GM21723 (cell line): Measurements from ENCODE around the gene ATP2A3.

Source experiments
- ATAC-seq: cut with Tn5 transposase; IDR thresholded peaks from one replicate; pipeline ENCODE4 v1.9.1; 2021; ENCODE audit warnings: mild to moderate bottlenecking, moderate library complexity; ENCODE audit not compliant: unreplicated experiment

The ATP2A3 gene

DNA sequence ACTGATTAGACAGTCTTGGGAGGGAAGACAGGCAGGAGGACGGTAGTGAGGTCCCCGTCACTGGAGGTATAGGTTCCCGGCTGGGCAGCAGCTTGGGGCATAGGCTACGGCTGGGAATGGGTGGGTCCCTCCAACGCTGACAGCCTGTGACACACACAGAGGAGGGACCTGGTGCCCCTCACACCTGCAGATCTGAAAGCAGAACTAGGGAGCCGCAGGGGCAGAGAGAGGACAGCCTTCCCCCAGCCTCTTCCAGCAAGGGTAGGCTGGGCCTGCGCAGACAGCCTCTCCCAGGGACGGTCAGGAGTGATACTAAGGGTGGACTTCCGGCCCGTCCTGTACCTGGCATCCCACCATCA, 49.9 kb downstream of the ATP2A3 start:
- ATAC-seq: peak; percentile 50

DNA sequence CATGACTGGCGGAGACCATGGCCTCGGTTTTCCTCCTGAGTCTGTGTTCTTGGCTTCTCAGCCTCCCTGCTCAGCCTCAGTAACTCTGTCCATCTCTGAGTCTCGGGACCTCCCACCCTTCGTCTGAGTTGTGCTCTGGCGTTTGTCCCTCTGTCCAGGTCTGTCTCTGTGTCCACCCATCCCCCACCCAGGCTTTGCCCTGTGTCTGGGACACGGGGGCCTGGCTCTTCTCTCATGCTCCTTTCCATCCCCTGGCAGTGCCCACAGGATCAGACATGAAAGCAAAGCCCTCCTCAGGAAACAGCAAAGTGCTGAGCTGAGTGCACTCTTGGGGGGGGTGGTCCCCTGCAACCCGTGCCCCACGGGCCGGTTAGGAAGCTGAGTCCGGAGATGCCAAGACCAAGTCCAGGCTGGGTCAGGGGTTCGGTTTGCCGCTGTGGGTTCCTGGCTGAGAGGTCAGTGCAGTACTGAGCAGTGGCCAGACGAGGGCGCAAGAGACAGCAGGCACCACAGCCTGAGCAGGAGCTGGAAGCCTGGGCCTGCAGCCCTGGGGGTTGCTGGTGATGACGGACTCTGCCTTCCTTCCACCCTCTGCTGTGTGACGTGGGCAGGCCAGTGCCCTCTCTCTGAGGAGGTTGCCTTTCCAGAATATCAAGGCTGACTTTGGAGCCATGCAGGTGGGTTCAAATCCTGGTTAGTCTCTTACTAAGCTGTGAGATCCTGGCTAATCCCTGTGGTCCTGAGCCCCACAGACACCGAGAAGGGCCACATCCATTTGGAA, 50.5 kb downstream of the ATP2A3 start:
- peak; percentile 46 for ATAC-seq

DNA sequence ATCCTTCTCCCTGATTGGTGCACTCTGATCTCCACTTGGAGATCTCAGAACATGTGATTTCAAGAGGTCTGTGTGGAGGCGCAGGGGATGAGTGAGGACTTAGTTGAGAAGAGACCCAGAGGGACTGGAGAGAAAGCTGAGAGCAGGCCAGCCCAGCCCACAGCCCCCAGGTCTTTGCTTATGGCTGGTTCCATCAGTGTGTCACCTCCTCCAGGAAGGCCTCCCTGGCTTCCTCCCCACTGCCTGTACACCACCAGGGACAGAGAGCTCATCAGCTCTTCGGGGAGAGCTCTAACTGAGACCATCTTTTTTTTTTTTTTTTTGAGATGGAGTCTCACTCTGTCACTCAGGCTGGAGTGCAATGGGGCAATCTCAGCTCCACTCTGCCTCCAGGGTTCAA, 51.4 kb downstream of the ATP2A3 start:
- no peak for ATAC-seq

DNA sequence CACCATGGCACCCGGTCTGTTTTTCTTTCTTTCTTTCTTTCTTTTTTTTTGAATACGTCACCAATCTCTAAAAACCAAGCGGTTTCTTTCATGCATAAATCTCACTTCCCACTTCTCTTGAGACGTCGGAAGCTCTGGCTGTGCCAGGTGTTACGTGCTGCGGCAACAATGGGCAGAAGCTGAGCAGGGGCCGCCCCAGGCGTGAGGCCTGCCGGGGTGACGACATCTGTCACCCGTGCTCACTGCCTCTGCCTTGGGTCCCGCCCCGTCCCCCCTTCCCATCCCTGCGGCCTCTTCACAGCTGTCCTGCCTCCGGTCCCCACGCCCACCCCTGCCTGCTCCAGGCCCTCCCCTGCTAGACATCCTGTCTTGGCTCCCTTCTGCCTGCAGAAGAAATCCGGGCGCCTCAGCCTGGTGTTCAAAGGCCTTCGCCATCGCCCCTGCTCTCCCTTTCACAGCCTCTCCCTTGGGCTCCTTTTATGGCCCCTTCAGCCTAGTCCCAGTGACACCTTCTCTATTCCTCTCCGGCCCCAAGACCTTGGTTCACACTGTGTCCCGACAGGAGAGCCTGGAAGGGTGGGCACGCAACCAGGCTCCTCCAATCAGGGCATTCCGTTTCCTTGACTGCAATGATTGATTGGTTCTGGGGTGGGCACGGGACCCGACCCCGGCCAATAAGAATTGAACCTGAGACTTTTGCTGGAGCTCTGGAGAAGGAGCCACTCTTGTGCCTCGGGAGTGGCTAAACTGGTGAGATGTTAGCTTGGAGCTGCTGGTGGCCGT, 52.8 kb downstream of the ATP2A3 start:
- ATAC-seq: peak; percentile 72

DNA sequence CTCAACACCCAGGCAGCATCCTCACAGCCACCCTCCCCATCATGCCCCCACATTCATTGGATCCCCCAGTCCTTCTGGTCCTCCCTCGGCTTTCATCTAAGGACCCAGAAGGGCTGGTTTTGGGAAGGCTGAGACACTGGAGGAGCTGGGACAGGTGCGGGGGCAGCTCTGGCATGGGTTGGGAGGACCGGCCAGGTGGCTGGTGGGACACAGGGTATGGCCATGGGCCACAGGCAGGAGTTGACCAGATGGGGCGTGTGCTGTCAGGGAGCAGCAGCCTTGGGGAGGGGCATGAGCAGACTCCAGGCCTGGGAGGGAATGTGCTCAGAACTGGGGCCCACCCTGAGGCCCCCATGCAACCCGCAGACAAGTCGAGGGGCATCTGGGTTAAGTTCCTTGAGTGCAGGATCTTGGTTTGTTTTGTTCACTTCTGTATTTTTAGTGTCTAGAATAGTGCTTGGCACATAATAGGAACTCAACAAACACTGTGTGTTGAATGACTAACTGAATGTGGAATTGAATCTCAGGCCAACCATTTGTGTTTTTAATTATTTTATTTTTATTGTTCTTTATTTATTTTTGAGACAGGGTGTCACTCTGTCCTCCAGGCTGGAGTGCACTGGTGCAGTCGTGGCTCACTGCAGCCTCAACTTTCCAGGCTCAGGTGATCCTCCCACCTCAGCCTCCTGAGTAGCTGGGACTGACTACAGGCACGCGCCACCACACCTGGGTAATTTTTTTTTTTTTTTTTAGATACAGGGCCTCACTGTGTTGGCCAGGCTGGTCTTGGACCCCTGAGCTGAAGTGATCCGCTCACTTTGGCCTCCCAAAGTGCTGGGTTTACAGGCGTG, 53.6 kb downstream of the ATP2A3 start:
- no peak for ATAC-seq

DNA sequence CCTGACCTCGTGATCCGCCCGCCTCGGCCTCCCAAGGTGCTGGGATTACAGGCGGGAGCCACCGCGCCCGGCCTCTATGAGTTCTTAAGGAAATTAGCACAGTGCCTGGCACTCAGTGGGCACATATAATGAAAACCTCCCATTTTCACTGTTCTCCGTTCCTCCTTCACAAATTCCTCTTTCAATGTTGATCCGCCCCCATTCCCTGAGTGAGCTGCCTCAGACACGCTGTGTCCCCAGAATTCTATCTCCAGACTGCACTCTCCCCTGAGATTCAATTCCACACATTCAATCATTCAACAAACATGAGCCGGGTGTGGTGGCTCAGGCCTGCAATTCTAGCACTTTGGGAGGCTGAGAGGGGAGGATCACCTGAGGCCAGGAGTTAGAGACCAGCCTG, 55.0 kb downstream of the ATP2A3 start:
- ATAC-seq: no peak

DNA sequence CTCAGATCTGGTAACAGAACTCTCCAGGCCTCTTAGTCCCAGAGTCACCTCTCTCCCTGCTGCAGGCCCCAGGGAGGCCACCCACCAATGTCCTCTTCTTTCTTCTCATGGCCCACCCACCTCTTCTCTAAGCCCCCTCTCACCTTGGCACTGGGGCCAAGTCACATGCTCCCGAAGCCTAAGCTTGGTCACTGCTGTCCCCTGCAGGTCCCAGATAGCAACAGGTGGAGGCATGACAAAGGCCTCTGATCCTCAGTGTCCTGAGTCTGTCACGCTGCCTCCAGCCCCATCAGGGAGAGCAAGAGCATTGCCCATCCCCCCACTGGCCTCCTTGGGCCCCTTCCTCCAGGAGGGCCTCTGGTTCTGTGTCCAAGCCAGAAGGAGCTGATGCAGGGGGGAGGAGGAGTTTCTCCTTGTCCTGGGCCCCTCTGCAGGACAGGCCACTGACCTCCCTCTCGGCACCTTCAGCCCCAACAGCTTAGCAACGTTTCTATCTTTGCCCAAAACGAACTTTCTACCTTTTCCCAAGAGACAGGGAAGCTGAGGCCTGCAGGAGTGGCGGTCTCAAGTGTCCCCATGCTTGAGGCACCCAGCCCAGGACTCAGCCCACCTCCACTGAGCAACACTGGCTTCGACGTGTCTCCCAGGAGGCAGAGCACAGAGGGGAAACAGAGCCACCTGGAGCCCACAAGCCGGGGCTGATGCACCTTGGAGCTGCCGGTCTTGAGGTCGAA, 56.6 kb downstream of the ATP2A3 start:
- no peak for ATAC-seq

DNA sequence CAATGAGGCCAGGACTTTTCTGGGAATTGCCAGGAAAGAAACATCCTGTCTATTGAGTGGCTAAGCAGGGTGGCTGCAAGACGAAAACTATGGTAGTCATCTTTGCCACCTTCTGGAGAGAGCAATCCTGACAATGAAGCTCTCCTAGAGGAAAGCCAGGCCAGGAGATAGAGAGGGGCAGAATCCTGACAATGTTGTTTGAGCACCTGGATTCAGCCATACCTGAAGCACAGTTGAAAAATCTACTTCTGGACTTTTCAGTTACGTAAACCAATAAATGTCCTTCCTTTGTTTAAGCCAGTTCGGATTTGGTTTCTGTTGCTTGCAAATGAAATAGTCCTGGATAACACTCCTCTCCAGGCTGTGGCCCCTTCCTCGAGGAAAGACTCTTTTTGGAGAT, 57.4 kb downstream of the ATP2A3 start:
- no peak for ATAC-seq

DNA sequence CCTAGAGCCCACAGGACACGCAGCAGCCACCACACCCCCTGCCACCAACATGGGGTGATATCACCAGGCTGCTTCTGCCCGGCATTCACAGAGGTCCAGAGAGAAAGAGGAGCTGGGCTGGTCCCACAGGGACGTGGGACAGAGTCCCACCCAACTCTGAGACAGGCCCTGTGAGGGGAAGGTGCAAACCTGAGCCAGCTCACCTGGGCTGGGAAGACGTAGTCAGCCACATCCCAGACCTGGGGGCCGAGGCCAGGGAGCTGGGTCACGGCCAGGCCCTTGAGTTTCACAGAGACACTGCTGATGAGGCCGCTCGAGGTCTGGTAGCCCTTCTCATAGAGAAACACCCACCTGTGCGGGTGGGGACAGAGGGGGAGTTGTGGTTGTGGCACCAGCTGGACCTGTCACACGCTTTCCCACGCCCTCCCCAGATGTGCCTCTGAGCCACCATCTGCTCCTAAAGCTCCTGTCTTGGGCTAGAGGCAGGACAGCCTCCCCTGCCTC, 59.2 kb downstream of the ATP2A3 start:
- ATAC-seq: no peak

DNA sequence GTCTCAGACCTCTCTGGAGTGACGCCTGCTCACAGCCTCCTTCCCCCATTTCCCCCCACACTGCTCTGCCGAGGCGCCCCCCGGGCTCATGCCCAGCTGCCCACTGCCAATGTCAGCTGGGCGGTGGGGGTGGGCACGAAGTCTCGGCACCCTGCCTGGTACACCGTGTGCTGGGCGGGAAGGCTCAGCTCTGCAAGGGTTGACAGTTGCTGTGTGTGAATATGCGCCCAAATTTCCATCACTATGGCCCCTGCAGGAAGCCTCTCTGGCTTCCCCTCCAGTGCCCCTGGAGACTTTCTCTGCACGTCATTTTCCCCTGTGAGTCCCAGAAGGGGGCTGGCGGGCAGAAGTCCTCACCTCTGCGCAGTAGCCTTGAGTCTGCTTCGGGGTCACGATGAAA, 59.7 kb downstream of the ATP2A3 start:
- no peak for ATAC-seq

DNA sequence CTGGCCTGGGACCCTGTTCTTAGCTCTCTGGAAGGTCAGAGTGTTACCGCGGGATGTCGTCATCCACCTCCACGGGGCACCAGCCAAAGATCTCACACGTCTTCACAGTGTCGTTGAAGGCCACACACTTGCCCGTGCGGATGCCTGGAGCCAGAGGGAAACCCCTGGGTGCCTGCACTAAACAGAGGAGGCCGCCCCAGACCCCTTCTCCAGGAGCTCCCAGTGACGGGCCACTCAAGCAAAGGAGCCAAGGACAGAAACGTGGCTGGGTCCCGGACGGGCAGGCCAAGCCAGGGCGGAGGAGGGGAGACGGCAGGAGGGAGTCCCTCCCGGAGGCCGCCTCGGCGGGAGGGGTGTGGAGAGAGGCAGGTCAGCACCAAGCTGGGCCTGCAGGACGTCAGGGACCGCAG, 60.4 kb downstream of the ATP2A3 start:
- no peak for ATAC-seq

DNA sequence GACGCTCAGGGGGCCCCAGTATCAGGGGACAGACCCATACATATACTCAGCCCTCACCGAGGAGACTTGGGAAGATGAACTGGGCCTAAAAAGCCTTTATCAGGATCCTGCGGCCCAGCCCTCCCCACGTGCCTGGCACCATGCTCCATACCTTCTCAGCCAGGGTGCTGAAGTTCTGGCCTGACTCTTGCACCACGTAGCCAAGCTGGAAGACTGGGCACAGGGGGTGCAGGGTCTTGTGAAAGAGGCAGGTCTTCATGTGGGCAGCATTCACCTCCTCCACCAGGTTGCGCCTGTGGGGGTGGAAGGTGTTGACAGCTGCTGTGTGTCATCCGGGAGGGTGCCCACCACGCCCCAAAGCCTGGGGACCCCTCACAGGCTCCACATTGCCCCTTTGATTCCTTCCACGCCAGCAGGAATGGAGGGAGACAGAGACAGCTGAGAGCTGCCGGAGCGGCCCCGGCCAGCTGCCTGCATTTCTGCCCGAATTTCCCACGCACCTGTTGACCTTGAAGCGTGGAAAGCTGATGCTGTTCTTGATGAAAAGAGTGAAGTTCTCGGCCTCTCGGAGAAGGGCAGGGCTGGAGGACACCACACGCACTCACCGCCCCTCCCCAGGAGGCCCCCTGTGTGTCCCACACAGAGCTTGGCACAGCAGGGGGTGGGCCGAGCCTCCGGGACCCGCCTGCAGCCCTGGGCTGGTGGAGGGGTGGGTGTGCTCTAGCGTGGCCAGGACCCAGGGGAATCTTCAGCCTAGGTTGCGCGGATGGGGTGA, 61.0 kb downstream of the ATP2A3 start:
- ATAC-seq: no peak

DNA sequence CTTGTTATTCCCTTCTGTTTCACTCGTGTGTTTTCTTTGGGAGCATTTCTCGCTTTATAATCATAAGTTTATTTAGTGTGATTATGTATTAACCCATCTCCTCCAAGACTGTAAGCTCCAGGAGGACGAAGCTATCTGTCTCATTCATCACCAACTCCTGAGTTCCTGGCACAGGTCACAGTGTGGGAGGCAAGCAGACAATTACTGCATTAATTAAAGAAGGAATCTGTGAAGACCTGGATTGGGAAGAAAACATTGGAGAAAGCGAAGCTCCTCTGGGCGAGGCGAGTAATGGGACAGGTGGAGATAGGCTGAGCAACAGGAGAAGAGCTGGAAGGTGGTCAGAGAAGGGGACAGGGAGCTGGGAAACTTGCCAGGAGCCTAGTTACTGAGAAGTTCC, 63.6 kb downstream of the ATP2A3 start:
- no peak for ATAC-seq

DNA sequence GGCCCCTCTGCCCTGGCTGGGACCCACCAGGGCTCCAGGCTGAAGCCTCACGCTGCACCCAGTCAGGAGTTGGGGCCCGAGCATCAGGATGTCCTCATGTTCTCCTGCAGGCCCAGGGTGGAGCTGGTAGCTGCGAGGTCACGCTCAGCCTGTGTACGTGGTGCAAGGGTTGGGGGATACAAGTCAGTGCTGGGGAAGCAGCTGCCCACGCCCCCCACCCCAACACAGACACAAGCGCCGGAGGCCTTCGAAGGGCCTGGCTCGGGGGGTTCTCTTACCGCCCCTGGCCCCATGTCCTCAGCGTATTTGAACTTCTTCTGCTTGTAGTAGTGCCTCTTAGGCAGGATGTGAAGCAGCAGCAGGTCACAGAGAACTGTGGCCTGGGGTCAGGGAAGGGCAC, 66.5 kb downstream of the ATP2A3 start:
- ATAC-seq: no peak

DNA sequence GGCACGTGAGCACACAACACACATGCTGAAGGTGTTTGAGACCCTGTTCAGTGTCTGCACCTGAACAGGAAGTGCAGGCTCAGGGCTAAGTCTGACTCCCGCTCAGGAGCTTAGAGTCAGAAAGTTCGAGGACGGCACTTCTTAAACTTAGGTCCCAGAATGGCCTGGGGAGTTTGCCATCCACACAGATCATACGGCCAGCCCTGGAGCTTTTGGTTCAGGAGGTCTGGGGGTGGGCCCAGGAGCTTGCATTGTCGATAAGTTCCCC, 67.3 kb downstream of the ATP2A3 start:
- ATAC-seq: no peak

DNA sequence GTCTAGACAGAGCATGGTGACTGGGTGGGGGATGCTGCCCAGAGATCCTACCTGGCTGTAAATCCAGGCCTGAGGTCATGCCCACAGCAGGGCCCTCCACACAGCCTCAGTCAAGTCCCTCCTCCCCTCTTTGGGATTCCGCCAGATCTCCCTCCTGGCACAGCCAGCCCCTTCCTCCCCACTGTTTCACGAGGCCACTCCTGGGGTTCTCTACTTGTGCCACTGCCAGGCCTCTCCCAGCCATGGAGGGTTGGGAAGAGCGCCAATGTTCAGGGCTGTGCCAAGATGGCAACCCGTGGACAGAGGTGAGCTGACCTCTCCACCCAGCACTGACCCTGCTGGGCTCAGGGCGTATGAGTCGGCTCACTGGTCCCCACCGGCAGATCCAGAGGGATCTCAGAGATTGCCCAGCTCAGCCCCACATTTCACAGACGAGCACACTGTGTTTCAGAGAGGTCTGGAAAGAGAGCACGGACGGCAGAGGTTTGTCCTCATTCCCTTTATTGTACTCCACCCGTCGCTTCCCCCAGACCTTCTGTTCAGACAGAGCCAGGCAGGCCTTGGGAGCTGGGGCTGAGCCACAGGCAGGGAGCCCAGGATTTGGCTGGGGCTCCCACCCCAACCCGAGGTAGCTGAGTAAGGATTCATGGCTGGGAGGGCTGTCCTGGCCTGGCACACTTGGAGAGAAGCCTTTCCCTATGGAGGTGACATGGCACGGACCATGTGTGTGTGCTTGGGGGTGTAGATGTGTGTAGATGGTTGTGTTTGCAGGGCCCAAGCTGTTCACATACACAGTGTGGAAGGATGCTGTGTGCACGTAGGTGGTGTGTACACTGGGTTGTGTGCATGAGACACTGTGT, 67.9 kb downstream of the ATP2A3 start:
- ATAC-seq: no peak

DNA sequence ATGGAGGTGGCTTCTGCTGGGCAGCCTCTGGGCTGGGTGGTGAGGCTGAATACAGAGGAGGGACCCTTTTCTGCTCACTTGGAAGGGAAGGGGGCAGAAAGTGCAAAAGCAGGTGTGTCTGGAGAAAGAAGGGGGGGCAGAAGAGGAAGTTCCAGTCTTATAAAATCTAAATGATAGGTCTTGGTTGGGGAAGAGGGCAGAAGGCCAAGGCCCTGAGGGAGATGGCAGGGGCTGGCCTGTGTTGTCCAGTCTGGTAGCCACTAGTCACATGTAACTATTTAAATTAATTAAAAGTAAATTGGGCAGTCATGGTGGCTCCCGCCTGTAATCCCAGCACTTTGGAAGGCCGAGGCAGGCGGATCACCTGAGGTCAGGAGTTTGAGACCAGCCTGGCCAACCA, 68.9 kb downstream of the ATP2A3 start:
- ATAC-seq: no peak

DNA sequence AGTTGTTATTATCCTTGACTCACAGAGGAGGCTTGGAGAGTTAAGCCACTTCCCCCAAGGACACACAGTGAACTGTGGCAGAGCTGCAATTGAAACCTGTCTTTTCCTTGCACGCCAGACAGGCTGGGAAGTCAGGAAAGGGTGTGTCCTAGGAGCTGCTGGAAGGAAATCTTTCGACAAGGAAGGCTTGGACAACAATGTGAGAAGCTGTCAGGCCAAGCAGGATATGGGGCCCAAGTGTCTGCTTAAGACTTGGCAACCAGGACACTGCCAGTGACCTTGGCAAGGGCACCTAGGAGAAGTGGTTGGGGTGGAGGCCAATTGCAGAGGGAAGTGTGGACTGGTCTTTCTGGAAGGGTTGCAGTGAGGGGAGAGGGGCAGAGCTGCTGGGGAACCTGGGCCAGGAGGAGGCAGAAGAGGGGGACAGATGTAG, 69.3 kb downstream of the ATP2A3 start:
- no peak for ATAC-seq

DNA sequence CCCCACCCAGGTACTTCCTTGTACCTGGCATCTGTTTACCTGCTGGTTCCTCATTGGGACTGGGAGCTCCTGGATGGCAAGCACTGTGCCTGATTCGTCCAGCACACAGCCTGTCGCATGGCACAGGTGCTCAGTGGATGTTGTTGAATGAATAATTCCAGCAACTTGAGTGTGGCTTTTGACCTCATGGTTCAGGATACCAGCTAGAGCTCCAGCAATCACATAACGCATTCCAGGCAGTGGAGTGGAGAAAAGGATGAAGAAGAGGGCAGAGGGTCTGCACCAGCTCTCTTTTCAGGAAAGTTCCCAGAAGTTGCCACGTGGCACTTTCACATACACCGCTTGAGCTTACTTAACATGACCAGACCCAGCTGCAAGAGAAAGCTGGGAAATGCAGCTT, 70.0 kb downstream of the ATP2A3 start:
- ATAC-seq: no peak
